ENCODE results near the gene GDE1.

DNA sequence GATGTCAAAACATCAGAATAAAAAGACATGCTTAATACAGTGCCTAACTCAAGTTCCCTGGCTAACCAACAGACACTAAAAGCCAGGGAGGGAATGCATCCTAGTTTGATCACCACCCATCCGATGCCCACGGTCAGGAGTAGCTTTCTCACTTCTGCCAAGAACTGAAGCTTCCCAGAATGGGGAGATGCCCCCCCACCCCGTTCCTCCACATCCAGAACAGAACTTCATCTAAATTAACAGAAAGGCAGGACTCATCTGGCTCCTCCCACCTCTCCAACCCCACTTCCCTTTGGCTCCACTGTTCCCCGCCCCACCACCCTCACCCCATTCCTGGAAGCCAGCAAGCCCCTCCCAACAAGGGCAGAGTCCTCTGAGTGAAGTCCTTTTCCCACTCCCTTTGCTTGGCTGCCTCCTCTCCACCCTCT lies 33.7 kb downstream of the GDE1 start:
- TF ChIP-seq, protein P1, sequence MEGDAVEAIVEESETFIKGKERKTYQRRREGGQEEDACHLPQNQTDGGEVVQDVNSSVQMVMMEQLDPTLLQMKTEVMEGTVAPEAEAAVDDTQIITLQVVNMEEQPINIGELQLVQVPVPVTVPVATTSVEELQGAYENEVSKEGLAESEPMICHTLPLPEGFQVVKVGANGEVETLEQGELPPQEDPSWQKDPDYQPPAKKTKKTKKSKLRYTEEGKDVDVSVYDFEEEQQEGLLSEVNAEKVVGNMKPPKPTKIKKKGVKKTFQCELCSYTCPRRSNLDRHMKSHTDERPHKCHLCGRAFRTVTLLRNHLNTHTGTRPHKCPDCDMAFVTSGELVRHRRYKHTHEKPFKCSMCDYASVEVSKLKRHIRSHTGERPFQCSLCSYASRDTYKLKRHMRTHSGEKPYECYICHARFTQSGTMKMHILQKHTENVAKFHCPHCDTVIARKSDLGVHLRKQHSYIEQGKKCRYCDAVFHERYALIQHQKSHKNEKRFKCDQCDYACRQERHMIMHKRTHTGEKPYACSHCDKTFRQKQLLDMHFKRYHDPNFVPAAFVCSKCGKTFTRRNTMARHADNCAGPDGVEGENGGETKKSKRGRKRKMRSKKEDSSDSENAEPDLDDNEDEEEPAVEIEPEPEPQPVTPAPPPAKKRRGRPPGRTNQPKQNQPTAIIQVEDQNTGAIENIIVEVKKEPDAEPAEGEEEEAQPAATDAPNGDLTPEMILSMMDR (IDR thresholded peaks at IDR 0.05; ENCODE audit: low read length): no peak
- TF ChIP-seq EZH2 (optimal IDR thresholded peaks at IDR 0.05; ENCODE audit: low read depth, low read length): no peak
- no peak for TF ChIP-seq EZH2phosphoT487 (IDR thresholded peaks at IDR 0.05; ENCODE audit: low read length)

Measured in MM.1S (cell line).